Omental fat pad (tissue), 4 donors: ENCODE results near the gene NDUFS6. TPM values are rescaled to one million over a fixed set of nuclear protein-coding genes. Genes with fewer than 3 reads are reported as not detected.

ENCODE experiments used
- ATAC-seq: fragments of 150-250 bp; one replicate; pipeline ENCODE4 v1.9.1; 2016; ENCODE audit warnings: mild to moderate bottlenecking, moderate library complexity; ENCODE audit not compliant: low FRiP score
- DNase-seq: peaks from one replicate; pipeline ENCODE4 v3.0.0-alpha.2; 2019; ENCODE audit warnings: low spot score
- CTCF ChIP-seq, 3 donors: fragments of 450-650 bp; IDR thresholded peaks; one replicate each; pipeline ENCODE4 v1.5.1; 2016 to 2017; ENCODE audit warnings: antibody characterized with exemption in 3 of 3, mild to moderate bottlenecking in 3 of 3, moderate library complexity in 2 of 3
- total RNA-seq, 4 donors: library from RNA; depleted of rRNA; stranded (reverse); fragments of >200 nt; gene quantifications; one replicate each; pipeline ENCODE4 v1.1.0, GENCODE V29; 2016

NDUFS6 gene
- total RNA-seq, 4 donors from 2014 or later = 34.3 to 81.2 (median 44.2) TPM

GRCh38 chr5:1784197-1785050 lies 16.8 kb upstream of the NDUFS6 start:
- no peak for TF ChIP-seq CTCF (IDR thresholded peaks at IDR 0.05)
- ATAC-seq = no peak
- no peak for DNase-seq

GRCh38 chr5:1785062-1785461 lies 16.1 kb upstream of the NDUFS6 start:
- TF ChIP-seq CTCF (IDR thresholded peaks at IDR 0.05) = no peak
- ATAC-seq (no peak), DNase-seq (no peak)

- ATAC-seq (no peak), DNase-seq (no peak)
- no peak for TF ChIP-seq CTCF (IDR thresholded peaks at IDR 0.05)
These were observed 15.2 kb upstream of the NDUFS6 start for GRCh38 chr5:1785984-1786383.

- DNase-seq = no peak
- TF ChIP-seq CTCF (IDR thresholded peaks at IDR 0.05) = no peak
- no peak for ATAC-seq
These were observed 14.4 kb upstream of the NDUFS6 start for GRCh38 chr5:1786621-1787471.

GRCh38 chr5:1787472-1788047 lies 13.6 kb upstream of the NDUFS6 start:
- no peak for ATAC-seq
- DNase-seq = no peak
- TF ChIP-seq CTCF (IDR thresholded peaks at IDR 0.05) = no peak

- DNase-seq = no peak
- no peak for ATAC-seq
These were observed 13.0 kb upstream of the NDUFS6 start for GRCh38 chr5:1788200-1788599.

More at GRCh38 chr5:1788200-1788599, 13.0 kb upstream of the NDUFS6 start:
- no peak for TF ChIP-seq CTCF (IDR thresholded peaks at IDR 0.05)
